Measurements from ENCODE around the gene IQCF2. TPM values are rescaled to one million over a fixed set of nuclear protein-coding genes. Genes with fewer than 3 reads are reported as not detected.
"Not testable (repeated sequence)": the region's sequence is repeated elsewhere in the genome, so short reads cannot be mapped to it uniquely, and the experiment has no call there.

The IQCF2 gene
- total and polyA plus RNA-seq, 2 donors from 2014 or later = not detected

- no peak for DNase-seq
- Histone ChIP-seq H3K4me3 (ENCODE audit: low read length in 3 of 3) (no peak overlapping the region), H3K4me1 (ENCODE audit: control insufficient read depth in 2 of 3, insufficient read depth in 2 of 3, low read depth in 1 of 3, low read length in 3 of 3) (no peaks in the 10 kb centered on the region), H3K9me3 (ENCODE audit: control insufficient read depth in 2 of 3, insufficient read depth in 1 of 3, low read length in 3 of 3) (peaks cover 0 to 6% (median 0%) of the 10 kb centered on the region in 3 donors), H3K27ac (ENCODE audit: low read depth in 2 of 2, low read length in 2 of 2) (no peak overlapping the region), H3K27me3 (ENCODE audit: control insufficient read depth, insufficient read depth, low read length) (no peaks in the 10 kb centered on the region), H3K36me3 (ENCODE audit: control insufficient read depth in 2 of 3, insufficient read depth in 3 of 3, low read length in 3 of 3) (no peaks in the 10 kb centered on the region), H3K9ac (ENCODE audit: low read length in 3 of 3) (no peak overlapping the region)
- no peak for TF ChIP-seq CTCF (IDR thresholded peaks at IDR 0.05; ENCODE audit: borderline replicate concordance, extremely low read depth, insufficient read depth)
- no peak for FAIRE-seq
- intact Hi-C loops (cut with DNase I) = no loop called here
Observed at GRCh38 chr3:51830836-51831385, 30.5 kb upstream of the IQCF2 start.

- Histone ChIP-seq H3K27ac (ENCODE audit: low read depth in 2 of 2, low read length in 2 of 2) (no peak overlapping the region), H3K4me3 (ENCODE audit: low read length in 3 of 3) (no peak overlapping the region), H3K9ac (ENCODE audit: low read length in 3 of 3) (no peak overlapping the region), H3K27me3 (ENCODE audit: control insufficient read depth, insufficient read depth, low read length) (no peaks in the 10 kb centered on the region), H3K9me3 (ENCODE audit: control insufficient read depth in 2 of 3, insufficient read depth in 1 of 3, low read length in 3 of 3) (no peaks in the 10 kb centered on the region), H3K36me3 (ENCODE audit: control insufficient read depth in 2 of 3, insufficient read depth in 3 of 3, low read length in 3 of 3) (no peaks in the 10 kb centered on the region), H3K4me1 (ENCODE audit: control insufficient read depth in 2 of 3, insufficient read depth in 2 of 3, low read depth in 1 of 3, low read length in 3 of 3) (no peaks in the 10 kb centered on the region)
- intact Hi-C loops (cut with DNase I) = no loop called here
- no peak for DNase-seq
- no peak for FAIRE-seq
- no peak for TF ChIP-seq CTCF (IDR thresholded peaks at IDR 0.05; ENCODE audit: borderline replicate concordance, extremely low read depth, insufficient read depth)
Observed at GRCh38 chr3:51836606-51837005, 24.8 kb upstream of the IQCF2 start.

- no peak for FAIRE-seq
Observed at GRCh38 chr3:51845129-51845528, 16.3 kb upstream of the IQCF2 start.

GRCh38 chr3:51855411-51855810 lies 6.0 kb upstream of the IQCF2 start:
- DNase-seq = not testable (repeated sequence)

More at GRCh38 chr3:51845129-51845528, 16.3 kb upstream of the IQCF2 start:
- intact Hi-C loops (cut with DNase I) = no loop called here
- H3K27me3 ChIP-seq (ENCODE audit: control insufficient read depth, insufficient read depth, low read length) = no peaks in the 10 kb centered on the region
- no peak for DNase-seq
- no peak overlapping the region for H3K27ac ChIP-seq (ENCODE audit: low read depth in 2 of 2, low read length in 2 of 2)
- H3K9me3 ChIP-seq (ENCODE audit: control insufficient read depth in 2 of 3, insufficient read depth in 1 of 3, low read length in 3 of 3) = no peaks in the 10 kb centered on the region
- no peak overlapping the region for H3K9ac ChIP-seq (ENCODE audit: low read length in 3 of 3)
- H3K4me3 ChIP-seq (ENCODE audit: low read length in 3 of 3) = no peak overlapping the region
- H3K36me3 ChIP-seq (ENCODE audit: control insufficient read depth in 2 of 3, insufficient read depth in 3 of 3, low read length in 3 of 3) = no peaks in the 10 kb centered on the region
- H3K4me1 ChIP-seq (ENCODE audit: control insufficient read depth in 2 of 3, insufficient read depth in 2 of 3, low read depth in 1 of 3, low read length in 3 of 3) = no peaks in the 10 kb centered on the region
- no peak for TF ChIP-seq CTCF (IDR thresholded peaks at IDR 0.05; ENCODE audit: borderline replicate concordance, extremely low read depth, insufficient read depth)

More at GRCh38 chr3:51855411-51855810, 6.0 kb upstream of the IQCF2 start:
- FAIRE-seq; H3K4me3 ChIP-seq (ENCODE audit: low read length in 3 of 3); H3K9me3 ChIP-seq (ENCODE audit: control insufficient read depth in 2 of 3, insufficient read depth in 1 of 3, low read length in 3 of 3); H3K9ac ChIP-seq (ENCODE audit: low read length in 3 of 3); H3K27me3 ChIP-seq (ENCODE audit: control insufficient read depth, insufficient read depth, low read length); H3K4me1 ChIP-seq (ENCODE audit: control insufficient read depth in 2 of 3, insufficient read depth in 2 of 3, low read depth in 1 of 3, low read length in 3 of 3); H3K27ac ChIP-seq (ENCODE audit: low read depth in 2 of 2, low read length in 2 of 2); H3K36me3 ChIP-seq (ENCODE audit: control insufficient read depth in 2 of 3, insufficient read depth in 3 of 3, low read length in 3 of 3); intact Hi-C loops (cut with DNase I): not testable (repeated sequence)
